Islet of Langerhans (tissue), 1 donor: ENCODE measurements around the gene CYP2U1.
A peak's percentile ranks its signal among the peaks of the same experiment; 100 is the strongest.
"Not testable (repeated sequence)": the region's sequence is repeated elsewhere in the genome, so short reads cannot be mapped to it uniquely, and the experiment has no call there.

Experiments used
- FAIRE-seq: peaks from one replicate; lab custom pipeline; 2011; peaks lifted over from hg19 to GRCh38; lab: Jason Lieb, UNC

CYP2U1 gene

DNA sequence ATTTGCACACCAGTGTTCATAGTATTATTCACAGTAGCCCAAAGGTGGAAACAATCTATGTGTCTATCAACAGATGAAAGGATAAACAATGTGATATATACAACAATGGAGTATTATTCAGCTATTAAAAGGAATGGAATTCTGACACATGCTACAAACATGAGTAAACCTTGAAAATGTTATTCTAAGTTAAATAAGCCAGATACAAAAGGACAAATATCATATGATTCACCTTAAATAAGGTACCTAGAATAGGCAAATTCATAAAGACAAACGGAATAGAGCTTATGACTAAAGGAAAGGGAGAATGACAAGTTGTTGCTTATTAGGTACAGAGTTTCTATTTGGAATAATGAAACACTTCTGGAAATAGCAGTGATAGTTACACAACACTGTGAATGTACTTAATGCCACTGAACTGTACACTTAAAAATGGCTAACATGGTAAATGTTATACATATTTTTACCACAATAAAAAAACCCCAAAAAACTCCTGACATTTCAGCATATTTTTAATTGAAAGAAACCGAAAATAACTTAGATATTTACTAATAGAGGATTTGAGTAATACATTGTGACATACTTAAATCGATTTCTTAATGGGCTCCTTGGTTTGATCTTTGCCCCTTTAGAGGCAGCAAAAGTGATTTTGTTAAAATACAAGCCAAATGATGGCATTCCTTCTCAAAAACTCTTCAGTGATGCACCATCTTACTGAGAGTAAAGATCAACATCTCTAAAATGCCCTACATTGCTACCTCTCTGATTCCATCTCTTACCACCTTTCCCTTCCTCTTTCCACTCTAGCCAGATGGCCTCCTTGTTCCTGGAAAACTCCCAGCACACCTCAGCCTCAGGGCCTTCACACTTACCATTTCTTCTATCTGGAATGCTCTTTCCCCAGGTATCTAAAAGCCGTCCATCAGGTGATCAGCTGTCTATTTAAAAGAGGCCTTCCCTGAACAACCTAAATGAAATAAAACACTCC lies 8.6 kb upstream of the CYP2U1 start:
- no peak for FAIRE-seq

DNA sequence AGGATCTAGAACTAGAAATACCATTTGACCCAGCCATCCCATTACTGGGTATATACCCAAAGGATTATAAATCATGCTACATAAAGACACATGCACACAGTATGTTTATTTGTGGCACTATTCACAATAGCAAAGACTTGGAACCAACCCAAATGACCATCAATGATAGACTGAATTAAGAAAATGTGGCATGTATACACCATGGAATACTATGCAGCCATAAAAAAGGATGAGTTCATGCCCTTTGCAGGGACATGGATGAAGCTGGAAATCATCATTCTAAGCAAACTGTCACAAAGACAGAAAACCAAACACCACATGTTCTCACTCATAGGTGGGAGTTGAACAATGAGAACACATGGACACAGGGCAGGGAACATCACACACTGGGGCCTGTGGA lies 5.6 kb upstream of the CYP2U1 start:
- FAIRE-seq, result not testable (repeated sequence)

DNA sequence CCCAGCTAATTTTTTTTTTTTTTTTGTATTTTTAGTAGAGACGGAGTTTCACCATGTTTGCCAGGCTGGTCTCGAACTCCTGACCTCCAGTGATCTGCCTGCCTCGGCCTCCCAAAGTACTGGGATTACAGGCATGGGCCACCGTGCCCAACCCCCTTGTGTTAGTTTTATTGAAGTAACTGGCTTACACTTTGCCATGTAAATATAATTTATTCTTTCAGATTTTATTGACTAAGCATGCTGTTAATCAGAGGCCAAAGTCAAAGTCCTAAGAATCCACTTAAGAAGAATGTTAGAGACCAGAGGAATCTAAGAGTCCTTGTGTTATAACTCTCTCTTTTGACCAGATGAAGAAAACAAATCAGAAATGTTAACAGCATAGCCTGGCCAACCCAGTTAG lies 4.5 kb upstream of the CYP2U1 start:
- not testable (repeated sequence) for FAIRE-seq

DNA sequence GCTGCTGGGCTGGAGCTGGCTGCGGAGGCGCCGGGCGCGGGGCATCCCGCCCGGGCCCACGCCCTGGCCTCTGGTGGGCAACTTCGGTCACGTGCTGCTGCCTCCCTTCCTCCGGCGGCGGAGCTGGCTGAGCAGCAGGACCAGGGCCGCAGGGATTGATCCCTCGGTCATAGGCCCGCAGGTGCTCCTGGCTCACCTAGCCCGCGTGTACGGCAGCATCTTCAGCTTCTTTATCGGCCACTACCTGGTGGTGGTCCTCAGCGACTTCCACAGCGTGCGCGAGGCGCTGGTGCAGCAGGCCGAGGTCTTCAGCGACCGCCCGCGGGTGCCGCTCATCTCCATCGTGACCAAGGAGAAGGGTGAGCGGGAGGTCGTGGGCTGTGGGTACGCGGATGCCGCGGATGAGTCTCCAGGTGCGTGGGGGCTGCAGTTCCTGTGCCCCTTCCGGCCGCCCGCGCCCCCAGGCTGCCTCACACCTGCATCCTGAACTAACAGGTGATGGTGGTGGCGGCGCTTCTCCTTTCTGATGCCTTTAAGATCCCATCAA lies 499 bp downstream of the CYP2U1 start:
- no peak for FAIRE-seq

DNA sequence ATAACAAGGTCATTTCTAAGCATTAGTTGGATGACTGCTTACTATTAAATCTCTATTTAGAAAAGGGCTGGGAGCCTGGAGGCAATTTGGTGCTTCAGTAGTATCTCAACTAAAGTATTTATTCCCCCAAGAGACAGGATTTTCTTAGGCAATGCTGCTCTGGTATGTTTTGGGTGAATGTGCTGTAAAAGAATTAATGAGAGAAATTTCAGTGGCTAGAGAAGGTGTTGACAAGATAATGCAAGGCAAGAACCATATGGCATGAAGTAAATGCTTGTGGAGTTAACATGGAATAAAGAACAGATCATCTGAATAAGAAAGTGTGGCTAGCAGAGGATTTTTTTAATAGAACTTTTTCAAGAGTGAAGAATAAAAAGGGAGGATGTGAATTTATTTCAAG lies 3.9 kb downstream of the CYP2U1 start:
- FAIRE-seq, result no peak

DNA sequence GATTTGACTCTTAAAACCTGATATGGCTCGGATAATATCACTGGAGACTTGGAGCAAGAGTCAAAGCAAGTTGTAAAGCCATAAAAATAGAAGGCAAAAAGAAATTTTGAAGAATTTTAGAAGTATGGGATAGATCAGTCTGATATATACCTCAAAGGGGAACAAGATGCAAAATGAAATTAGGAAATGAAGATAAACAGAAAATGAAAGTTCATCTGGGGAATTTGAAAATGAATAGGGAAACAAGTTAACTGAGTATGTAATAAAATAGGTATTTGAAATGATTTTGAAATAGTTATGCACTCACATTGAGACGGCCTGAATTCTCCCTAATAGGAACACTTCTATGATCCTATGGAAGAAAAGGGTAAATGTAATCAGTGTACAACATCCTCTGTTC lies 5.7 kb downstream of the CYP2U1 start:
- no peak for FAIRE-seq

DNA sequence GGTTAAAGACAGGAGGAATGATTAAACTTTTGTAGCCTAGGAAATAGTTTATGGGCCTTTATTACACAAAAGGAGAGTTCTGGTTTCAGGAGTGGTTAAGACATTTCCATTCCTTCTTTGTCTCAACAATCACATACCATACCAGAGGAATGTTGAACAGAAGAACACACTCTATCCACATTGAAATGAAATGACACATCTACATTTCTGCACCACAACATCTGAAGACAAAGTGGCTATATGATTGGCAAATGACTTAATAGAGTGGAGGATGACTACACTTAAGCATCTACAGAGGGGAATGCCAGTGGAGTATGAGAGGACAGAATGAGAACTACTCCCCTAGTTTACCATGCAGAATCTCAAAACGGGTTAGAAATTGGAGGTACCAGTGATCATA lies 8.0 kb downstream of the CYP2U1 start:
- FAIRE-seq, result no peak

DNA sequence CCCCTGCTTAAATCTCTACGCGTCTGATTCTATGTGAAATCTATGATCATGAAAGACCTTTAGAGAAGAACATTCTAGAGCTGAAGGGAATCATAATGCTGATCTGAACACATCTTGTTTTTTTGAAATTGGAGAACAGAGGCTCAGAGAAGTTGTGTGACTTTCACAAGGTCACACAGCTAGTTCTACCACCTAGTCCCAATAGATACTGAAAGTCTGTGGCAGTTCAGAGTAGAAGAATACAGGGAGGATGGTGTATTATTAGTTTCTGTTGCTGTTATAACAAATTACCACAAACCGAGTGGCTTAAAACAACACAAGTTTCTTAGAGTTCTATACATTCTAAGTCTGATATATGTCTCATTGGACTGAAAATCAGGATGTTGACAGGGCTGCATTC lies 14.5 kb downstream of the CYP2U1 start:
- no peak for FAIRE-seq

DNA sequence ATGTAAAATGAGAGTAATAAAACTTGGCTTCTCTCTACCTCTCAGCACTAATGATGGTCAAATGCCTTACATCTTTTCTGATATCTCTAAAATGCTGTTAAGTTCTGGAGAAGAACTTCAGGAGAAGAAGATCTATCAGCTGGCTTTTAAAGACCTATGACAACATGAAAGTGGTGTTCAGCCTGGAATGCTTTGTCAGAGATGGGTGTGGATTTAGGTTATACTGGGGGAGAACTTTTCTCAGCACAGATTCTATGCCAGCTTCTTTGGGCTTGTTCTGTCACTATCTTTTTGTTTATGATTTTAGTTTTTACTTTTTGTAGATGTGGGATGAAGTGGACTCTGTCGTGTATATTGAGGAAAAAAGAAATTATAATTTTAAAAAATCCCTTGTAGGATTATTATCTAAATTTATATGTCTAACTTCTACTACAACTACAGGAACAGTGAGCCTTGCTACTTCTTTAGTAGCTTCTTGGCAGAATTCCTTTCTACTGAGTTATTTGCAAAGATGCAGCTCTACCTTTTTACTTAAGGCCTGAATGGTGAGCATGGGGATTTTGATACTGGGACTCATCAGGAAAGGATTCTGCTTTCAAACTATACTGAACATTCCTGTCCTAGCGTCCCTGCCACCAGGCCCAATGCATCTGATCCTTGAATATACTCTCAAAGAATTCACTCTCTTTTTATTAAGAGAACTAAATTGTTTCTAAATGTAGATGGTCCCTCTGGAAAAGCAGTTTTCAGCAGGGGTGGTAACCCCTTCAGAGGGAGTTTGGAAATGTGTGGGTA lies 19.6 kb downstream of the CYP2U1 start:
- FAIRE-seq, result no peak

DNA sequence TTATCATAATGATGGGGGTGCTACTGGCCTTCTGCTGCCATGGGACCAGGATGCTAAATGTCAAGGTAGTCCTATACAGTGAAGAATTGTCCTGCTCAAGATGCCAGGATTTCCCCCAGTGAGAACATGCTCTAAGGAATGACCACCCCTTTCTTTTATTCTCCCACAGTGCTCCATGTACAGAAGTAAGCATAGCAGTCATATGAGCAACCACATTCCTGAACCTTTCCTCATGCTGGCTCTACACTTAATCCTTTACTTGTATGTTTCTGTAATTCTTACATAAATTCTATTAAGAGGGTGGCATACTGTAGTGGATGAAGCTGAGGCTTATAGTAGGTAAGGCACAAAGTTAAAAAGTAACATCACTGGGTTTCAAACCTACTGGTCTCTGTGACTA lies 20.2 kb downstream of the CYP2U1 start:
- no peak for FAIRE-seq

DNA sequence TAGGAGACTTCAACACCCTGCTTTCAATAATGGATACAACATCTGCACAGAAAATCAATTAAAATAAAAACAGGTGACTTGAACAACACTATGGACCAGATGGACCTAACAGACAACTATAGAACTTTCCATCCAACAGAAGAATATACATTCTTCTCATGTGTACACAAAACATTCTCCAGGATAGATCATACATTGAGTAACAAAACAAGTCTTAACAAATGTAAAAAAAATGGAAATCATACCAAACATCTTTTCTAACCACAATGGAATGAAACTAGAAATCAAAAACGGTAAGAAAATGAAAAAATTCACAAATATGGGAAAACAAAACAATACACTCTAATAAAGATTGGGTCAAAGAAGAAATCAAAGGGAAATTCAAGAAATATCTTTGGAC lies 24.7 kb downstream of the CYP2U1 start:
- no peak for FAIRE-seq

DNA sequence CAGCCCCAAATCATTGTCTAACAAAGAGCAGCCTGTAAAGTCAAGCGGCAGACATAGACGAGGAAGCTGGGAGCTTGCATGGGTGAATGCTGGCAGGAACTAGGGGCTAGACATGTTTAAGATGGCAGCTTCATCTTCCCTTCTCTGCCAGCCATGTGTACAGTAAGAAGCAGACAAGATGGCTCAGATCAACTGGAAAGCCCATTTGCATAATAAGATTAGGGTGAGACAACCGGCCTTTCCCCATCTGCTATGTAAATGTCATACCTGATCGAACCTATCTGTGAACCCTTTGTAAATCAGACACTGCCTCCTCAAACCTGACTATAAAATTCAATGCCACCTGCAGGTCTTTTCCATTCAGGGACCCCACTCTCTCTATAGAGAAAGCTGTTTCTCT lies 35.6 kb downstream of the CYP2U1 start:
- no peak for FAIRE-seq

DNA sequence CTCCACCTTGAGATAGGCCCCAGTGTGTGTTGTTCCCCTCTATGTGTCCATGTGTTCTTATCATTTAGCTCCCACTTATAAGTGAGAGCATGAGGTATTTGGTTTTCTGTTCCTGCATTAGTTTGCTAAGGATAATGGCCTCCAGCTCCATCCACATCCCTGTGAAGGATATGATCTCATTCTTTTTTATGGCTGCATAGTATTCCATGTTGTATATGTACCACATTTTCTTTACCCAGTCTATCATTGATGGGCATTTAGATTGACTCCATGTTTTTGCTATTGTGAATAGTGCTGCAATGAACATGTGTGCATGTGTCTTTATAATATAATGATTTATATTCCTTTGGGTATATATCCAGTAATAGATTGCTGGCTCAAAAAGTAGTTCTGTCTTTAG lies 36.2 kb downstream of the CYP2U1 start:
- FAIRE-seq, result not testable (repeated sequence)

DNA sequence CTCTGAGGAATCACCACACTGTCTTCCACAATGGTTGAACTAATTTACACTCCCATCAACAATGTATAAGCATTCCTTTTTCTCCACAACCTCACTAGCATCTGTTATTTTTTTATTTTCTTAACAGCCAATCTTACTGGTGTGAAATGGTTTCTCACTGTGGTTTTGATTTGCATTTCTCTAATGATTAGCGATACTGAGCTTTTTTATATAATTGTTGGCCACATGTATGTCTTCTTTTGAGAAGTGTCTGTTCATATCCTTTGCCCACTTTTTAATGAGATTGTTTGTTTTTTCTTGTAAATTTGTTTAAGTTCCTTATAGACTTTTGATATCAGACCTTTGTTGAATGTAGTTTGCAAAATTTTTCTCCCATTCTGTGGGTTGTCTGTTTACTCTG lies 36.6 kb downstream of the CYP2U1 start:
- FAIRE-seq, result peak; percentile 41

DNA sequence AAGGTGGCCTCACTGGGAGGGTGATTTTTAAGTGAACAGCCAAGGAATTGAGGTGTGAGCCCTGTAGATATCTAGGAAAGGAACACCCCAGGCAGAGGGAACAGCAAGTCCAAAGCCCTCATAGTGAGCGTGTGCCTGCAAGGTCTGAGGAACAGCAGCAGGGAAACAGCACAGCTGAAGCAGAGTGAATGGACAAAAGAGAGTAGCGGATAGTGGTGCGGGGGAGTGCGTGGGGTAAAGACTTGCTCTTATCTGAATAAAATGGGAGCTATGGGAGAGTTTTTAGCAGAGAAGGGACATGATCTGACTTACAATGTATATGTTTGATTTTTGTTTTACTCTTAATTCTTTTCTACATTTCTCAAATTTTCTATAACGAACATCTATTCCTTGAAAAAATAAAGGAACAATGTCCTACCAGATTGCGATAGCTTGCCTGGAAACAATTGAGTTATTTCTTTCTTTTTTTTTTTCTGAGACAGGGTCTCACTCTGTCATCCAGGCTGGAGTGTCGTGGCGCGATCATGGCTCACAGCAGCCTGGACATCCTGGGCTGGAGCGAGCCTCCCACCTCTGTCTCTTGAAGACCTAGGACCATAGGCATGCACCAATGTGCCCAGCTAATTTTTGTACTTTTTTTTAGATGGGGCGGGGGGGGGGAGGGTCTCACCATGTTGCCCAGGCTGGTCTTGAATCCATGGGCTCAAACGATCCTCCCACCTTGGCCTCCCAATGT lies 38.9 kb downstream of the CYP2U1 start:
- FAIRE-seq, result no peak

DNA sequence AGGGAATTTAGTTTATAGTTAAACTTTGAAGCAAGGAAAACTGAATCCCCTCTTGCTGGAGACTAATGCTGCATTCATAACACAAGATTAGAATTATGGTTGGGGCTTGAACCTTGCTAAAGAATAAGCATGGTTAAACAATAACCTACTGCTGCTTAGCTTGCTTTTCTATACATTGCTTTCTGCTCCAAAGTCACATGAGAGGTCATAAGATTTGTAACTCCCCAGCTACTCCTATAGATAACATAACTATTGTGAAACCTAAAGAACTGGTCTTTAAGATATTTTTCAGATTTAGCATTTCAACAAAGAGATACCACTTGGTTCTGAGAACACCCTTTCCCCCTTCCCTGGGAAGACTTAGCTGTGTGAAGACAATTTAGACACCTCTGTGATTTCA lies 41.3 kb downstream of the CYP2U1 start:
- FAIRE-seq, result no peak

DNA sequence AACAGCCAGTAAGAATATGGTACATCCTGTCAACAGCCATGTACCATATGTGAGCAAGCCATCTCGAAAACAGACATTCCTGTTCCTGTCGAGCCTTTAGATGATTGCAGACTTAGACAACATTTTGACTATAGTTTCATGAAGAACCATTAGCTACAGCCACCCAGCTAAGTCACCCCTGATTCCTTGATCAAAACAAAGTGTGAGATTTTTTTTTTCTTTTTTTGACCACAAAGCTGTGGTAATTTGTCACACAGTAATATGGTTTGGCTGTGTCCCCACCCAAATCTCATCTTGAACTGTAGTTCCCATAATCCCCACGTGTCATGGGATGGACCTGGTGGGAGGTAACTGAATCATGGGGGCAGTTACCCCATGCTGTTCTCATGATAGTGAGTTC lies 43.2 kb downstream of the CYP2U1 start:
- no peak for FAIRE-seq

DNA sequence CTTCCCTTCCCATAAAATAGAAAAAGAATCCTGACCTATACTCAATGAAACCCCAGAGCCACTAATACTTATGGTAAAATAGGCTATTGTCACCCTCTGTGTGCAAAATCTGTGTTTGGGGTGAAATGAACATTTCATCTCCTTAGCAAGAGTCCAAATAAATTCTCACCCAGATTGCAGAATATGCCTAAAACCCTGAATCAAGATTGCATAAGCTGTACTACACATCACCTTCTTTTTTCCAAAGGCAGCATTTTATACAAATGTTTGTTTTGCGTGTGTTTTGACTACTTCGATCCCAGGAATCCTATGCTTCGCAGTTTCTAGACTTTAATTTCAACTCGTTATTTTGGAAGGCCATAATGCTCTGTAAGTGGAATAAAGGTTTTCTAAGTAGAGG lies 46.1 kb downstream of the CYP2U1 start:
- no peak for FAIRE-seq

DNA sequence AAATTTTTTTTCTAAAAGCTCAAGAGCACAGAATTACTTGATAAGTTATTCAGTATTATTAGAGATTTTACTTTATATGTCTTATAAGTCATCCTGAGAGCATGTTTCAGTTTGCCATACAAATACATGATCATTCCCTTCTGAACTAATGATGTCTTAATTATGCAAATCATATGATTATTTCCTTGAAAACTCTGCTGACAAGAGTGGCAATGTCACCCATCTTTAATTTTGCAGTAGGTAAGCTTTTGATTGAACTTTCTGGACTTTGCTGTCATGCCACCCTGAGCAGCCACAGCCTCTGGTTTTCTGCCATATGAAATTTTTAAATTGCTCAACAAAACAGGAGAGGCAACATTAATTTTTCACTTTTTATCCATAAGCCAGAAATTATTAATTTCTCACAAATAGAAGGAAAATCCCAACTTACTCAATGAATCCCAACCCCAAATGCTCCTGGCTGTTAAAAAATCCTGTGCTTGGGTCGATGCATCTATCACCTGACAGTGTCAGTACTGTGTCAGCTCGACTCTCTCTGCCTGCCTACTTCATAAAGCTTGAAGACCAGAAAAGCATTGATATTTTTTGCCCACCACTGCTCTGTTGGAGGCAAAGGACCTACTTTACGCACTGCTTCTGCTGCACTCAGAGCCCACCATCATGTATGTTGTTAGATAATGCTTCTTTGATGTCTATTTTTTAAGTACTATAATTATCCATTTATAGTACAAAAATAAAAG lies 46.8 kb downstream of the CYP2U1 start:
- FAIRE-seq, result no peak

DNA sequence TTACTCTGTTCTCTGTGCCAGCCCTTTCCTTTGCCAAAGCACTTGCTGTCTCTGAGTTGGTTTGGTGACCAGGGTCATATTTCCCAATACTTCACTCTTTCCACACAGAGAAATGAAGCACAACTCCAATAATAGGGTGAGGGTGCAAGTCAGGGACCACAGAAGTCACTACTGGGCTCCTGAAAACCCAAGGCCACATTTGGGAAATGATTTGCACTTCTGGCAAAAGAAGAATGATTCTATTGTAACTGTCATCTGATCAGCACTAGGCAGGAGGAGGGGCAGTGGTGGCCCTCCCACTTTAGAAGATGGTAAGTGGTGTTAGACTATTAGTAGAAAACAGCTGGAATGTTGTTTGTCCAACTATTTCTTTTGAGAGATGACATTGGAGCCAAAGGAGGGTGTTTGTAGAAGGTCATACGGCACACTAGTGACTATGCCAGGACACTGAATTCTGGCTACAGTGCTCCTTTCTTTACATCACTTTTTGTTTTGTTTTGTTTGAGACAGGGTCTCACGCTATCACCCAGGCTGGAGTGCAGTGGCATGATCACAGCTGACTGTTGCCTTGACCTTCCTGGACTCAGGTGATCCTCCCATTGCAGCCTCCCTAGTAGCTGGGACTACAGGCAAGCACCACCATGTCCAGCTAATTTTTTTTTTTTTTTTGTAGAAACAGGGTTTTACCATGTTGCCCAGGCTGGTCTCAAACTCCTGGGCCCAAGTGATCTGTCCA lies 47.5 kb downstream of the CYP2U1 start:
- no peak for FAIRE-seq
